Stimulated activated CD4-positive, alpha-beta T cell treated with anti-CD3 and anti-CD28 coated beads, Interleukin-2, amount 100 ng/mL, for 48 hours (primary cell): ENCODE measurements around the gene BARHL1.

Source experiments
- DNase-seq, 2 donors: peaks; one replicate each; pipeline ENCODE4 v3.0.0-alpha.2; 2020

The BARHL1 gene

GRCh38 chr9:132626285-132626684 lies 43.9 kb downstream of the BARHL1 start:
- DNase-seq, result no peak

- DNase-seq, result no peak
Measured at GRCh38 chr9:132627106-132627505, 44.7 kb downstream of the BARHL1 start.

- DNase-seq, result no peak
Measured at GRCh38 chr9:132627594-132627993, 45.2 kb downstream of the BARHL1 start.

GRCh38 chr9:132628746-132629145 lies 46.3 kb downstream of the BARHL1 start:
- DNase-seq, result no peak

- no peak for DNase-seq
Measured at GRCh38 chr9:132630116-132630515, 47.7 kb downstream of the BARHL1 start.

- no peak for DNase-seq
Measured at GRCh38 chr9:132630811-132631210, 48.4 kb downstream of the BARHL1 start.

GRCh38 chr9:132631280-132631679 lies 48.9 kb downstream of the BARHL1 start:
- no peak for DNase-seq

GRCh38 chr9:132631685-132632084 lies 49.3 kb downstream of the BARHL1 start:
- no peak for DNase-seq

- no peak for DNase-seq
Measured at GRCh38 chr9:132632413-132633129, 50.2 kb downstream of the BARHL1 start.

GRCh38 chr9:132634327-132634726 lies 51.9 kb downstream of the BARHL1 start:
- no peak for DNase-seq

- DNase-seq, result no peak
Measured at GRCh38 chr9:132637351-132637750, 54.9 kb downstream of the BARHL1 start.

GRCh38 chr9:132637801-132638200 lies 55.4 kb downstream of the BARHL1 start:
- DNase-seq, result no peak

GRCh38 chr9:132638240-132638639 lies 55.8 kb downstream of the BARHL1 start:
- no peak for DNase-seq

- DNase-seq, result no peak
Measured at GRCh38 chr9:132639322-132639721, 56.9 kb downstream of the BARHL1 start.
